SH-SY5Y (cell line): ENCODE measurements around the gene SLC4A11.

ENCODE experiments used
- GATA2 ChIP-seq: IDR thresholded peaks from 2 replicates; pipeline ENCODE4 v1.6.1; 2011; ENCODE audit warnings: mild to moderate bottlenecking, low read depth, low read length
- GATA3 ChIP-seq: IDR thresholded peaks from 2 replicates; pipeline ENCODE4 v1.6.1; 2011; ENCODE audit warnings: low read depth, mild to moderate bottlenecking, low read length, moderate library complexity

Gene SLC4A11

DNA sequence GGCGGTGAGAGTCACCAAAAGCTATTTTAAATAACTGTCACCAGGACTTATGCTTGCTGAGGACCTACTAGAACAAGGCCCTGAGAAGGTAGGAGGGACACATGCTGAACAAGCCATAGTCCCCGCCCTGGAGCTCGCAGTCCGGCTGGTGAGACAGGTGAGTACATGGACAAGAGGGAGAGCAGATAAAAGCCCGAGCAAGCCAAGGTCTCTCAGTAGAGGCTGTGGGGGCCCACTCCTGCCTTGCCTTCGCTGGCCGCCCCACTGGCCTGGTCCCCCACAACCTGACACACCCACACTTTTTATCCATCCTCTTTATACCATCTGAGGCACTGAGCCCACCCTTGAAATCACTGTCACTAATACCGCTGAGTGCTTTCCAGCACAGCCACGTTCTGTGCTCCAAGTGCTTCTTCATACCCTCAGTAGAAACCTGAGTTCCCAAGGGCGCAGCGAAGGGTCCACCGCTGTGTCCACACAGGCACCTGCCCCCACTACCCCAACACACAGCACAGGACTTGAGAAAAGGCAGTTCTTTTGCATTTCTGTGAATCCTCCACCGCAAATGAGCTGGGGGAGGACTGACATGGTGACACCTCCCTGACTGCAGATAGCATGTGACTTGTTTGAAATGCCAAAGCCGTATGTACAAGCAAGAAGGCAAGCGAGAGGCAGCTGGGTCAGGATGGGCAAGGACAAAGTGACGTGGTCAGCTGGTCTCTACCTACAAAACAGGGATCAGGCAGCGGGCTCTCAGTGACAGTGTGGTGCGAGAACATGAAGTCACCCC is 46.6 kb downstream of the SLC4A11 start:
- TF ChIP-seq GATA2 = no peak
- TF ChIP-seq GATA3 = no peak

DNA sequence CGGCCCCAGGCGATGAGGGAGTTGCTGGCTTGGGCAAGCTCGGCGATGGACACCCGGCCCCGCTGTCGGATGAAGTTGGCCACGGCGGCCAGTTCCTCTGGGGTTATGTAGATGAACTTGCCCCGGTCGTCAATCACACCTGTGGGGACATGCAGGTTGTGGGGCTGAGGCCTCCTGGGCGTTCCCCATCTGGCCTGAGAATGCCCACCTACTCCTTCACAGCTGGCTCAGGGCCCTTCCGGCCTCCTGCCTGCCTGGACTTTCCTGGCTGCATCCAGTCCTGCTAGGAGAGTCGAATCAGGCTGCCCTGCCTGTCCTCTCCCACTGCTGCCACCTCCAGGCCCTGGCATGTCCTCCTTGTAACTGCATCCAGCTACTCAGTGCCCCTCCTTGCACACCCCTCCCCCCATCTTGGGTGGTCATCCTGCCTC is 48.3 kb downstream of the SLC4A11 start:
- no peak for TF ChIP-seq GATA2
- TF ChIP-seq GATA3 = no peak

DNA sequence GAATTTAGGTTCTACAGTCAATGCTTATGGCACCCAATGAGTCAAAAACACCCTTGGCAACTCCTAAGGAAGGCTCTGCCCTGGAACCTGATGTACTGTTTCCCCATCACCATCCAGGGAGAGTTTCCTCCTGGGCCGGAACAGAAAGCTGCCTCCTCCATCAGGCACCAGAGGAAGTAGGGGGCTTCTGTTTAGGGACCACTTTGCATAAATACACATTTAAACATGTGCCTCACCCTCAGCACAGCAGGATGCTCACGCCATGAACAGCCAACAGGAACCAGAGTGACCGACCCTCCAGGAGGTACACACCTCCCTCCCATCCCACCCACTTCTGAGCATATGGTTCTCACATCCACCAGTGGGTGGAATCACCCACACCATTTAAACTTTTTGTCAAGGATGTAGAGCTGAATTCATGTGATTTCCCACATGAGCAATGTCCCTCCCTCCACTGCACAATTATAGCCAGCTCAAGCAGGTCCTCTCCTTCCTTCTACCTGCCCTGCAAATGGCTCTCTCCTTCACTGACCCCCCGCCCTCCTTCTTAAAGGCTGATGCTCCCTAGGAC is 49.3 kb downstream of the SLC4A11 start:
- TF ChIP-seq GATA3 = no peak

DNA sequence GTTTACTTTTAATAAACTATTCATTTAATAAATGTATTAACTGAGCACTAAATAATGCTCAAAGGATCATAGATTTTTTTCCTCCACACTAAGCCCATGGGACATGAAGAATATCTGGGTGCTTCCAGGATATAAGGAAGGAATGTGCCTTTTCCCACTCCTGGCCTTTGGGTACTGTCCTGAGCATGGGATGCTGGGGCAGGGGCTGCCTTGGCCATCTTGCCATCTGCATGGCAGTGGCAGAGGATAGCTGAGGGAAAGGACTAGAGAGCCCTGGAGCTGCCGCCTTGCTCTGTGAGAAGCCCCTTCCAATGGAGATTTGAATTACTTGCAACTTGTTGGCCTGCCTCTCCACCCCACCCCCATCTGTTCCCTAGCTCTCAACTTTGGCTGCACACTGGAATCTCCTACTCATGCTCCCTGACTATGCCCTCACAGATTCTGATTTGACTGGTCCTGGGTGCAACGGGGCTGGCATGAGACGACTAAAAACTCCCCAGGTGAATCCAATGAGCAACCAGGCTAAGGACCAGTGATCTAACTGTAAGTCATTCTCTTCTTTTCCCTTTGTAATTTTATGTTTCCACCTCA is 50.1 kb downstream of the SLC4A11 start:
- TF ChIP-seq GATA3 = no peak
- no peak for TF ChIP-seq GATA2

DNA sequence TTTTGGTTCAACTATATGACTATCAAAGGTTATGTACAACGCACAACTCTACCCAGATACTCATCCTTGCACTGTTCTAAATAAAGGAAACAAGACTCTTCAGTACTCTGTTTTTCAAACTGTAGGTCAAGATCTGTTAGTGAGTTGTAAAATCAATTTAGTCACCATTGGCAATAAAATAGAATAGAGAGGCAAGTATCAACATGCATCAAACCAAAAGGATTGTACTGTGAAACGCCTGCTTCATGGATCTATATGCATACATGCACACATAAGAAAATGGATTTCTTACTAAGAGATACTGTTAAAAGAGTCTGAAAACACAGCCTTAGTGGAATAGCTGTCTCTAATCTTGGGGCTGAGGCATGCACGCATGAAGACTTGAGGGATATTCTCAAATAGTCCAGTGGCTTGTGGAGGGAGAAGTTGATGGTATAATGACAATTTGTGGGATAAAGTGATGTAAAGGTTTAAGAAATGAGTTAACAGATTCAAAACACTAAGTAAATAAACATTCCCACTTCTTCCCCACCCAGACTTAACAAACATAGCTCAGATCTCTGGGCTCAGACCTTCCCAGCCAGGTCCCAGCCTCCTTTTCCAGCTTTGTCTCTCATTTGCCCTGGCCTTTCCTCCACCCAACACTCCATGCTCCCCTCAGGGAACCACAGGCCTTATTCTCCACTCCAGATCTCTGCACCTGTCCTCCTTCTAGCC is 54.9 kb downstream of the SLC4A11 start:
- TF ChIP-seq GATA2 = no peak
- TF ChIP-seq GATA3 = no peak

DNA sequence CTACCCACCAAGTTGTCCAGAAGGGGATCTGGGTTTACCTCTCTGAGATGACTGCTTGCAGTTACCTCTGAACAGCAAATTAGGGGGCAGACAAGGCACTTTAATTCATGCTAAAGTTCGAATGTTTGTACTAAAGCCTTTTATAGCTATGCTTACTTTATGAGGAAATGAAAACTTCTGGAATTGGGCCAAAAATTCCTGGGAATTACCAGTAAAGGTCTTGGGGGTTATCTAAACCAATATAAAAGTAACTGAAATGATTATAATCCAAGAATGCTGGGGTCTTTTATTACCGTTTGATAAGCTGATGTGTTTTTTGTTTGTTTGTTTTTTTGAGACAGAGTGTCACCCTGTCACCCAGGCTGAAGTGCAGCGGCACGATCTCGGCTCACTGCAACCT is 57.7 kb downstream of the SLC4A11 start:
- TF ChIP-seq GATA3 (no peak), GATA2 (no peak)

DNA sequence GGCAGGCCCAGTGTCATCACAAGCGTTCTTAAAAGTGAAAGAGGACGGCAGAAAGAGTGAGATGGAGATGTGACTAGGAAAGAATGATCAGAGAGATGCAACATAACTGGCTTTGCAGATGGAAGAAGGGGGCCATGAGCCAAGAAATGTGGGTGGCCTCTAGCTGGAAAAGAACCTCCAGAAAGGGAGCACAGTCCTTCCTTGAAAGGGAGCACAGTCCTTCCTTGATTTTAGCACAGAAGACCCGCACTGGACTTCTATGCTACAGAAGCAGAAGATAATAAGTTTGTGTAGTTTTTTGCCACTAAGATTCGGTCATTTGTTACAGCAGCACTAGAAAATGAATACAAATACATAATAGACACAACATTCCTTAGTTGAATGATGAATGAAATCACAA is 58.7 kb downstream of the SLC4A11 start:
- TF ChIP-seq GATA2 (no peak), GATA3 (no peak)

DNA sequence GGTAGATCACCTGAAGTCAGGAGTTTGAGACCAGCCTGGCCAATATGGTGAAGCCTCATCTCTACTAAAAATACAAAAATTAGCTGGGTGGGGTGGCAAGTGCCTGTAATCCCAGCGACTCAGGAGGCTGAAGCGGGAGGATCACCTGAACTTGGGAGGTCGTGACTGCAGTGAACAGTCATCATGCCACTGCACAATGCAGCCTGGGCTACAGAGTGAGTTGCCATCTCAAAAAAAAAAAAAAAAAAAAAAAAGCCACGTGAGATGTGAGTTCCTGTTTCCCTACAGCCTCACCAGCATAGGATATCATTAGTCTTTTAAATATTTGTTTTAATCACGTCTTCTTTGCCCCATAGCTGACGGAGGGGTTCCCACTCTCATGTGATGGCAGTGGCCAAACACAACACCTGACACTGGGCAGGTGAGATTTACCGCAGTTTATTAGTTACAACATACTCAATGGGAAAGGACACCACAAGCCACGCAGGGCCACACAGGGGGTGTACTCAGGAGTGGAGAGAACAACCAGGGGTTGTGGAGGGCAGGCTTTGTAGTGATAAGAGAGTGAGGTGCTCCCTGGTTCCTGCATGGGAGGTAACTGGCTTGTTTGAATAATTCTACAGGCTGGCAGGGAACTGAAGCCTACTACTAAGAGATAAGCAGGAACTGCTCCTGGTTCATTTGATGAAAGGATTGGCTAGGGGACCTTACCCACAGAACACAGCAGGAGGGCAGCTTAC is 61.1 kb downstream of the SLC4A11 start:
- TF ChIP-seq GATA2 (no peak), GATA3 (no peak)
